ENCODE results near the gene ATG7.

The ATG7 gene

GRCh38 chr3:11305509-11305908, 33.3 kb downstream of the ATG7 start:
- H3K9me3 Mint-ChIP-seq: no peaks in the 10 kb centered on the region
- H3K4me3 Mint-ChIP-seq: no peak overlapping the region
- peaks cover 31% of the 10 kb centered on the region for H3K4me1 Mint-ChIP-seq
- peak overlapping the region; percentile 29 for H3K27ac Mint-ChIP-seq
- no peak for ATAC-seq
- no peaks in the 10 kb centered on the region for H3K27me3 Mint-ChIP-seq
- peaks cover 71% of the 10 kb centered on the region for H3K36me3 Mint-ChIP-seq

- Mint-ChIP-seq H3K9me3 (no peaks in the 10 kb centered on the region), H3K4me3 (no peak overlapping the region), H3K27ac (no peak overlapping the region), H3K27me3 (no peaks in the 10 kb centered on the region), H3K4me1 (peaks cover 24% of the 10 kb centered on the region), H3K36me3 (peaks cover 66% of the 10 kb centered on the region)
- ATAC-seq: no peak
Observed at GRCh38 chr3:11306817-11307589, 34.8 kb downstream of the ATG7 start.

- Mint-ChIP-seq H3K4me3 (no peak overlapping the region), H3K4me1 (peaks cover 24% of the 10 kb centered on the region), H3K27me3 (no peaks in the 10 kb centered on the region), H3K36me3 (peaks cover 66% of the 10 kb centered on the region), H3K27ac (no peak overlapping the region), H3K9me3 (no peaks in the 10 kb centered on the region)
- ATAC-seq: no peak
Observed at GRCh38 chr3:11307830-11308432, 35.7 kb downstream of the ATG7 start.

GRCh38 chr3:11310258-11310657, 38.1 kb downstream of the ATG7 start:
- peaks cover 74% of the 10 kb centered on the region for H3K36me3 Mint-ChIP-seq
- H3K4me1 Mint-ChIP-seq: peaks cover 17% of the 10 kb centered on the region
- no peak for ATAC-seq
- no peak overlapping the region for H3K27ac Mint-ChIP-seq
- H3K4me3 Mint-ChIP-seq: no peak overlapping the region
- no peaks in the 10 kb centered on the region for H3K27me3 Mint-ChIP-seq
- H3K9me3 Mint-ChIP-seq: no peaks in the 10 kb centered on the region

GRCh38 chr3:11312166-11312565, 40.0 kb downstream of the ATG7 start:
- Mint-ChIP-seq H3K36me3 (peaks cover 71% of the 10 kb centered on the region), H3K9me3 (no peaks in the 10 kb centered on the region), H3K4me3 (no peak overlapping the region), H3K27me3 (no peaks in the 10 kb centered on the region), H3K27ac (no peak overlapping the region), H3K4me1 (no peaks in the 10 kb centered on the region)
- no peak for ATAC-seq

- no peak for ATAC-seq
- H3K27ac Mint-ChIP-seq: no peak overlapping the region
- H3K27me3 Mint-ChIP-seq: no peaks in the 10 kb centered on the region
- peaks cover 72% of the 10 kb centered on the region for H3K36me3 Mint-ChIP-seq
- H3K4me1 Mint-ChIP-seq: no peaks in the 10 kb centered on the region
- H3K4me3 Mint-ChIP-seq: no peak overlapping the region
- H3K9me3 Mint-ChIP-seq: no peaks in the 10 kb centered on the region
Observed at GRCh38 chr3:11317300-11317699, 45.1 kb downstream of the ATG7 start.

- no peak for ATAC-seq
- no peaks in the 10 kb centered on the region for H3K4me1 Mint-ChIP-seq
- H3K4me3 Mint-ChIP-seq: no peak overlapping the region
- H3K36me3 Mint-ChIP-seq: peaks cover 63% of the 10 kb centered on the region
- H3K27me3 Mint-ChIP-seq: no peaks in the 10 kb centered on the region
- H3K9me3 Mint-ChIP-seq: no peaks in the 10 kb centered on the region
- no peak overlapping the region for H3K27ac Mint-ChIP-seq
Observed at GRCh38 chr3:11322931-11323330, 50.7 kb downstream of the ATG7 start.

GRCh38 chr3:11323813-11324212, 51.6 kb downstream of the ATG7 start:
- no peak for ATAC-seq
- H3K27ac Mint-ChIP-seq: no peak overlapping the region
- H3K4me3 Mint-ChIP-seq: no peak overlapping the region
- no peaks in the 10 kb centered on the region for H3K27me3 Mint-ChIP-seq
- H3K9me3 Mint-ChIP-seq: no peaks in the 10 kb centered on the region
- peaks cover 54% of the 10 kb centered on the region for H3K36me3 Mint-ChIP-seq
- no peaks in the 10 kb centered on the region for H3K4me1 Mint-ChIP-seq

- Mint-ChIP-seq H3K9me3 (no peaks in the 10 kb centered on the region), H3K36me3 (peaks cover 39% of the 10 kb centered on the region), H3K4me3 (no peak overlapping the region), H3K27ac (no peak overlapping the region), H3K27me3 (no peaks in the 10 kb centered on the region), H3K4me1 (peaks cover 7% of the 10 kb centered on the region)
- ATAC-seq: no peak
Observed at GRCh38 chr3:11327619-11328018, 55.4 kb downstream of the ATG7 start.

- no peak overlapping the region for H3K4me3 Mint-ChIP-seq
- H3K27me3 Mint-ChIP-seq: no peaks in the 10 kb centered on the region
- H3K27ac Mint-ChIP-seq: no peak overlapping the region
- H3K9me3 Mint-ChIP-seq: no peaks in the 10 kb centered on the region
- H3K4me1 Mint-ChIP-seq: peaks cover 7% of the 10 kb centered on the region
- peaks cover 36% of the 10 kb centered on the region for H3K36me3 Mint-ChIP-seq
- ATAC-seq: no peak
Observed at GRCh38 chr3:11328196-11328945, 56.2 kb downstream of the ATG7 start.

- no peak for ATAC-seq
- Mint-ChIP-seq H3K36me3 (peaks cover 30% of the 10 kb centered on the region), H3K27ac (no peak overlapping the region), H3K9me3 (no peaks in the 10 kb centered on the region), H3K4me3 (no peak overlapping the region), H3K4me1 (peaks cover 7% of the 10 kb centered on the region), H3K27me3 (no peaks in the 10 kb centered on the region)
Observed at GRCh38 chr3:11329777-11330176, 57.6 kb downstream of the ATG7 start.

GRCh38 chr3:11331101-11331500, 58.9 kb downstream of the ATG7 start:
- no peaks in the 10 kb centered on the region for H3K27me3 Mint-ChIP-seq
- no peaks in the 10 kb centered on the region for H3K9me3 Mint-ChIP-seq
- no peak overlapping the region for H3K27ac Mint-ChIP-seq
- H3K4me3 Mint-ChIP-seq: no peak overlapping the region
- peaks cover 7% of the 10 kb centered on the region for H3K4me1 Mint-ChIP-seq
- H3K36me3 Mint-ChIP-seq: peaks cover 23% of the 10 kb centered on the region
- ATAC-seq: no peak

- peak; percentile 43 for ATAC-seq
- peaks cover 8% of the 10 kb centered on the region for H3K36me3 Mint-ChIP-seq
- H3K27ac Mint-ChIP-seq: no peak overlapping the region
- H3K4me1 Mint-ChIP-seq: peaks cover 7% of the 10 kb centered on the region
- H3K4me3 Mint-ChIP-seq: no peak overlapping the region
- no peaks in the 10 kb centered on the region for H3K27me3 Mint-ChIP-seq
- H3K9me3 Mint-ChIP-seq: no peaks in the 10 kb centered on the region
Observed at GRCh38 chr3:11335056-11335608, 62.9 kb downstream of the ATG7 start.

GRCh38 chr3:11339541-11339940, 67.3 kb downstream of the ATG7 start:
- no peak for ATAC-seq
- no peaks in the 10 kb centered on the region for H3K4me1 Mint-ChIP-seq
- peaks cover 28% of the 10 kb centered on the region for H3K36me3 Mint-ChIP-seq
- no peaks in the 10 kb centered on the region for H3K27me3 Mint-ChIP-seq
- H3K27ac Mint-ChIP-seq: no peak overlapping the region
- H3K9me3 Mint-ChIP-seq: no peaks in the 10 kb centered on the region
- H3K4me3 Mint-ChIP-seq: no peak overlapping the region

GRCh38 chr3:11346416-11346815, 74.2 kb downstream of the ATG7 start:
- Mint-ChIP-seq H3K36me3 (peaks cover 75% of the 10 kb centered on the region), H3K9me3 (peaks cover 5% of the 10 kb centered on the region), H3K4me1 (no peaks in the 10 kb centered on the region), H3K4me3 (no peak overlapping the region), H3K27me3 (no peaks in the 10 kb centered on the region), H3K27ac (no peak overlapping the region)
- ATAC-seq: no peak

Measured in stimulated activated memory B cell treated with anti-CD40 and anti-IgM and Interleukin-4, amounts not matched to agents 10 μg/mL and 1 μg/mL and 100 μg/mL, for 72 hours (primary cell).